ENCODE results near the gene PSME3.

GRCh38 chr17:42891539-42892152 is 58.4 kb downstream of the PSME3 start:
- TF ChIP-seq CTCF (IDR thresholded peaks at IDR 0.05 in 2 of 3, conservative IDR thresholded peaks at IDR 0.05 in 1 of 3; ENCODE audit: insufficient read depth in 2 of 3, low read depth in 1 of 3, low read length in 3 of 3) = no peak
- no peak for TF ChIP-seq E2F1 (CRISPR knock-in tag; IDR thresholded peaks at IDR 0.05)
- TF ChIP-seq ZBTB40 (IDR thresholded peaks at IDR 0.05) = no peak
- TF ChIP-seq ZBTB40 (CRISPR knock-in tag; IDR thresholded peaks at IDR 0.05) = no peak
- TF ChIP-seq NFATC3 (IDR thresholded peaks at IDR 0.05) = no peak
- TF ChIP-seq ZBTB26 (CRISPR knock-in tag; IDR thresholded peaks at IDR 0.05) = no peak
- TF ChIP-seq FOXJ3 (CRISPR knock-in tag; IDR thresholded peaks at IDR 0.05) = no peak
- no peak for TF ChIP-seq ETV6 (IDR thresholded peaks at IDR 0.05; ENCODE audit: borderline replicate concordance in 1 of 2, low read depth in 2 of 2, low read length in 1 of 2)
- TF ChIP-seq ETV6 (CRISPR knock-in tag; IDR thresholded peaks at IDR 0.05; ENCODE audit: borderline replicate concordance) = no peak
- TF ChIP-seq ADNP (tag; IDR thresholded peaks at IDR 0.05) = no peak

All from K562 (cell line).